Measurements from ENCODE around the gene SMARCA2. TPM values are rescaled to one million over a fixed set of nuclear protein-coding genes. Genes with fewer than 3 reads are reported as not detected.
A peak's percentile ranks its signal among the peaks of the same experiment; 100 is the strongest.

Gene SMARCA2
- total RNA-seq, 1 experiment from 2014 or later: 55.3 TPM

DNA sequence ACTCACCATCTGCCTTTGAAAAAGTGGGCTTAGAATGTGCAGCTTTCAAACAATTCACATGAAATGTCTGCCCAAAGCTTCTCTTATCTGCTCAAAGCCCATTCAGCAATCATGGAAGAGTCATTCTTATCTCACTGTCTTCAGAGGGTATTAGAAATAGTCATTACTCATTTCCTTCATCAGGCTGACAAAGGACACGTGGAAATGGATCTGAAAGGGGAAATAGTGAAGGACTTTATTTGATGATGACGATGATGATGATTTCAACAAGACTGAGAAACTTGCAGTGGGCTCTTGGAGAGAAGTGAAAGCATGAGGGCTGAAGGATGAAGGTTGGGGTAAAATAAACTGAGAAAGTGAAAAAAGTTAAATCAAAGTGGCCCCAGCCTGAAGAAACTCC lies 194.3 kb downstream of the SMARCA2 start:
- DNase-seq (ENCODE audit: low spot score): peak; percentile 5

DNA sequence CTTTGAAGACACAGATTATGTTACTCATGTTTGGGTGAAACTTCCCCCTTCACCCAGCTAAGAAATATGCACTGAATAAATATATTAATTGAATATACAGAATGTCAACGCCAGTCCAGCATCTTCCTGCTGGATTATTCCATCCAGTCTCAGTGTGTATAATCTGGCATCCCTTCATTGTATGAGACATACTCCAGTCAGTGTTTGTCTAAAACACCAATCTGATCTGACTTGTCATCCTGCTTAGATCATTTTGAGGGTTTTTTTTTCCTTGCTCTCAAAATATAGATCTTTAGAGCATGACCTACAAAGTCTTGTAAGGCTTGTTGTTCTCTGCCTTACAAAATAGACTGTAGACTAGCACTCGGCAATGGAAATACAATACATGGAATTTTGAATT lies 195.1 kb downstream of the SMARCA2 start:
- no peak for DNase-seq (ENCODE audit: low spot score)

DNA sequence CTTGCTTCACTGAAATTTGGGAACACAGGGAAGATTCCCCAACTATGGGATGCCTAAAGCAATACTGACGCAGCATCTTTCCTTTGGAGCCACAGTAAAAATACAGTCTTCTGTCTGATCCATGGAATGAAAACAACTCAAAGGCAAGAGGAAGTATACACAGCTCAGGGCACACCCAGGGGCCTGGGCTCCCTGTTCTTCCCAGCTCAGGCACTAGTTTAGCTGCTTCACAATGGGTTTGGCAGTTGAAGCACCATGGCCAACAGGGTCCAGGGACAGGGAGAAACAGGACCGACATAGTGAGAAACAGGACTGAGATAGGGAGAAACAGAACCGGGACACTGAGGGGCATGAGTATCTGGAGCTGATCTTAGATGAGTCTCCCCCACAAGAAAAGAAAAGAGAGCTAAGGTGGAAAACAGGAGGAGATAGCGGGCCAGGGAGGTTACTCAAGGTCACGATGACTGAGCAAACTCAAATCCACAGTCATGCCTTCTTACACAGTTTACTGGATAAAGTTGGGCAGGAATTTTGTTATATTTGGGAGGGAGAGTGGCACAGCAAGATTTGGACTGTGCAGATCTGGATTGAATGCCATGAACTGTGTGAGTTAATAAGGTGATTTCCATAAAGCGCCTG lies 198.8 kb downstream of the SMARCA2 start:
- DNase-seq (ENCODE audit: low spot score): no peak

GRCh38 chr9:2214707-2215106 lies 199.6 kb downstream of the SMARCA2 start:
- no peak for DNase-seq (ENCODE audit: low spot score)

DNA sequence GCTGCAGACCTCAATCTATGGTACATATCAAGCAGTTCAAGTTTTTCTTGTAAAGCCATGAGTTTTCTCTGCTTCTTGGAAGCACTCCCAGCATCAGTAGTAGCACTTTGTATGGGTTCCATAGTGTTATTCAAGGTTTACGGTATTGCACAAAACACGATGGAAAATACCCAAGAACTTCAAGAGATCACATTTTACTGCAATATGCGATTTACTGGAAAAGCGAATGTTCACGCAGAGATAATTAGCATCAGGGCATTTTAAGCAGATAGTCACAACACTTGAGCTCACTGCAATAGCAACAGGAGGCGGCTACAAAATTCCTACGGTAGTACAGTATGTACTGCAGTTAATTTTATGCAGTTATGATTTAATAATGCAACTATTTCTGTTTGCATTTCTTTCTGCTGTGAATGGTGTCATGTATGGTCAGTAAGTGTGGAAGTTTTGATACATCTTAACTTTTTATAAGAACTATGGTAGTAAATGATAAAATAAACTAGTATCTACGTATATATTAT lies 200.8 kb downstream of the SMARCA2 start:
- no peak for DNase-seq (ENCODE audit: low spot score)

GRCh38 chr9:2216591-2216990 lies 201.4 kb downstream of the SMARCA2 start:
- DNase-seq (ENCODE audit: low spot score): peak; percentile 48

GRCh38 chr9:2217540-2217939 lies 202.4 kb downstream of the SMARCA2 start:
- no peak for DNase-seq (ENCODE audit: low spot score)

- no peak for DNase-seq (ENCODE audit: low spot score)
Observed at GRCh38 chr9:2220036-2220435, 204.9 kb downstream of the SMARCA2 start.

DNA sequence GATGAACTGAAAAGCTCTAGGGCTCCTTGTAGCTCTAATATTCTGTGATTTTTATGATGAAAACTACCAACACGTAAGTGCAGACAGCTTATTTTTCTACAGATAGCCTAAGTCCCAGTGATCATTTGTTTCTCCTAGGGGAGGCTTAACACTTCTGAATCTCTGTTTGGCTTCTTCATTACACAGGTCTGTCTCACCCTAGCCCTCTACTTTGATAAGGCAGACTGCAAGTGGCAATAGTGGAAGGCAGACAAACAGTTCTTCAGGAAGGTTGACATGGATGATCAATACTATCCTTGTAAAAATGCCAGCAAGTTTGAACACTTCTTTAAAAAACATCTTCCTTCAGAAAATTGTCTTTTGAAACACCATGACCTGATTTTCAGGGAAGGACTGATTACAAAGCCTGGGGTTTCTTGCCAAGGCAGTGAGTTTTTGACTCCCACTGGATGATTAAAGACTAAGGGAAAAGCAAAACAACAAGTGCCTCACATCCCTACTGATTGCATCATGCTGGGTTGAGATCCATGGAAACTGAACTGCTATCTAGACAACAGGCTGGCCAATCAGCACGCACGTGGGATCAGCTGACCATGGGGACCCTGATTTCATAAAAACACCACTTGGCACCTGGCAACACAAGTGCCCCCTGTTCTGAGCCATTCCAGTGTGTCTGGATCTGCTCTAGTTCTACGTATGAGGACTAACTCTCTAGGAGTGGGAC lies 212.2 kb downstream of the SMARCA2 start:
- DNase-seq (ENCODE audit: low spot score): no peak

DNA sequence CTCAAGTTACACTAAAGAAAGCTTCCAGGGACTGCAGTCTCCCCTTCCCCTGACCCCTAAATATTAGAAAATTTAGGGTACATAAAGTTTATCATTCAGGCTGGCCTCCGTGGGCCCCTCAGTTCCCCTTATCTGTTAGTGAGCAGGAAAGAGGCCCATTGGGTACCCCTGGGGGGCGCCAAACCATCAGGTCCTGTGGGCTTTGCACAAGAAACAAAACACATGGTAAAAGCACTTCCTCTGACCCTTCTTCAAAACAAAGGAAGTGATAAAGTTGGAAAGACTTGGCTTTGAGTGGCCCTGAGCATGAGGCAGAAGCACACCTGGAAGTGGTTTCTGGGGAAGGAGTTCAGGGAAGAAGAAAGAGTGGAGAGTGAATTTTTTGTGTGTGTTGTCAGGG lies 213.0 kb downstream of the SMARCA2 start:
- peak; percentile 22 for DNase-seq (ENCODE audit: low spot score)

DNA sequence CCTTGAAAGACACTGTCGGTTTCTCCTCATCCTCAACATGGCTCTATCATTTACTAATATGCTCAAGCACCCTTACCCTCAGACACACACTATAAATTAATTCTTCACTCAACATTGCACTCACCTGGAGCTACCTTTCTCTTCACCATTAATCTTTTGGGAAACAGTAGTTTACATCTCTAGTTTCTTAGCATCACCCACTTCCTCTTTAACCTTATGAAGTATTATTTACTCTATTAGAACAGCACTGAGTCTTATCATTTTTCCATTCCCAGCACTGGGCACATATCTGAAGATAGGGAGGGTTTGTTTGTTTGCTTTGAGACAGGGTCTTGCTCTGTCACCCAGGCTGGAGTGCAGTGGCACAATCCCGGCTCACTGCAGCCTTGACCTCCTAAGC lies 213.5 kb downstream of the SMARCA2 start:
- no peak for DNase-seq (ENCODE audit: low spot score)

- DNase-seq (ENCODE audit: low spot score): no peak
Observed at GRCh38 chr9:2229109-2229721, 214.1 kb downstream of the SMARCA2 start.

DNA sequence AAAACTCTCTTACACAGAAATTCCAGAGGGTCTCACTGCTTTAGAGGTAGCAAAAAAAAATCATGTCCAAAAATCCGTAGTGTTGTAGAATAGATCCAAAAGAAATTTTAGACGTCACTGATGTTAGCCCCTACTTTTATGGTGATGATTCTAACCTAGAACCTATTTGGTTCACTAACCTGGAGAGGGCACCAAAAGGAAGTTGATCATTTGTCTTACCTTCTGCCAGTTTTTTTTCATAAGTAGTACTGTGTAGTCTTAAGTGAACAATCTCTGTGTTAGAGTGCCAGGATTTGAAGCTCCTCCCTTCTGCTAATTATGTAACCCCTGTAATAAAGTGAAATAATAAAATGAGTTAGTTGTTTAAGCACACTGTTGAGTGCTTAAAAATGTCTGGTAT lies 215.2 kb downstream of the SMARCA2 start:
- no peak for DNase-seq (ENCODE audit: low spot score)

DNA sequence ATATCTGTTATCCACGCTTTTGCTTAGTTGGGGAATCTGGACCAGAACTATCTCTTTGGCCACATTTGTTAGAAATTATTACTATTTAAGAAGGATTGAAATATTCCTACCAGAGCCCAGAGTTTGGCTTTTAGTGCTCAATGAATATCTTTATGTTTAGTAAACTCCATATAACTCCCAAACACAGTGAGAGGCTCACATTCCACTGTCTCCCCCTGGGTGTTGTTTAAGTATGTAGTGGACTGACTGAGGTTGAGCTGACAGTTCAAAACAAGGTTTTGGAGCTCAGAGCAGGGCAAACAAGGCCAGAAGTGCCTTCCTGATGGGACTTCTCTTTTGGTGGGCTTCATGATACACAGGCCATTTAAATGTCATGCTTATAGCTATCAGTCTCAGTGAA lies 216.0 kb downstream of the SMARCA2 start:
- no peak for DNase-seq (ENCODE audit: low spot score)

GRCh38 chr9:2231829-2232228 lies 216.7 kb downstream of the SMARCA2 start:
- no peak for DNase-seq (ENCODE audit: low spot score)

- no peak for DNase-seq (ENCODE audit: low spot score)
Observed at GRCh38 chr9:2233274-2233673, 218.1 kb downstream of the SMARCA2 start.

DNA sequence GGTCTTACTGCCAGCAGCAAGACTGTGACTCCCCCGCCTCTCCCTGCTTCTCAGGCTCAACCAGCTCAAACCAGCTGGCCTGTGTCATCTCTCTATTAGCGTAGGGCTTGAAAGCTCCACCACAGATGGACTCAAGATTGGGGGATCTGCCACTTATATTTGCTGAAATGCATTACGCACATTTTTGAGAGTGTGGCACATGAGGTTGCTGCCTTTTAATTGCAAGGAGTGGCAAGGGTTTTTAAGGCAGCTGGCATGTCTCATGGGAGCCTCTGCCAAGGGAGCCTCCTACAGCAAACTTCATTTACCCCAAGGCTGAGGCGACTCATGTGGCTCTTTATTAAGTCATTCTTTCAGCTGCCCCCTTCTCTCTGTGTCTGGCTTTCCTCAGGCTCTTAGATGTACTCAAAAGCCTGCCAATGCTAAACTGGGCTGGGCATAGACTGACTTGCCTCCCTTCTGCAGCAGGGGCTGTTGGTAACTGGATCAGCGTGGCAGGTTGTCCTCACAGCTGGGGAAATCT lies 219.3 kb downstream of the SMARCA2 start:
- no peak for DNase-seq (ENCODE audit: low spot score)

- no peak for DNase-seq (ENCODE audit: low spot score)
Observed at GRCh38 chr9:2235623-2236022, 220.5 kb downstream of the SMARCA2 start.

DNA sequence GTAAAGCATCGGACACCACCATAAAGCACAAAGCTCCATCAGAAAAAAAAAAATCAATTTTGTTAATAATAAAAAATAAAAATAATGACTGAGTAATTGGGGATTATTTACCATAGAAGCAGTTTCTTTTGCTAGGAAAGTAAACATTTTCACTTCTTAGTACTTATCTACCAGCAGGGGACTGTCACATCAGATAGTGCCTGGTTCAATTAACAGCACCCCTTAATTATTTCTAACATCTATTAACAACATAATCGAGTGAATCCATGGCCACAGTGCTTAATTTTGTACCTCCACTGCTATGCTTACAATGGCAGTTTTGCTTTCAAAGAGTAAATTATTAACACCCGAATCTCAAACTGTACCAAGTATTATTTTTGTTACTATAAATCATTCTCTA lies 221.7 kb downstream of the SMARCA2 start:
- no peak for DNase-seq (ENCODE audit: low spot score)

GRCh38 chr9:2241461-2241835 lies 226.3 kb downstream of the SMARCA2 start:
- DNase-seq (ENCODE audit: low spot score): no peak

DNA sequence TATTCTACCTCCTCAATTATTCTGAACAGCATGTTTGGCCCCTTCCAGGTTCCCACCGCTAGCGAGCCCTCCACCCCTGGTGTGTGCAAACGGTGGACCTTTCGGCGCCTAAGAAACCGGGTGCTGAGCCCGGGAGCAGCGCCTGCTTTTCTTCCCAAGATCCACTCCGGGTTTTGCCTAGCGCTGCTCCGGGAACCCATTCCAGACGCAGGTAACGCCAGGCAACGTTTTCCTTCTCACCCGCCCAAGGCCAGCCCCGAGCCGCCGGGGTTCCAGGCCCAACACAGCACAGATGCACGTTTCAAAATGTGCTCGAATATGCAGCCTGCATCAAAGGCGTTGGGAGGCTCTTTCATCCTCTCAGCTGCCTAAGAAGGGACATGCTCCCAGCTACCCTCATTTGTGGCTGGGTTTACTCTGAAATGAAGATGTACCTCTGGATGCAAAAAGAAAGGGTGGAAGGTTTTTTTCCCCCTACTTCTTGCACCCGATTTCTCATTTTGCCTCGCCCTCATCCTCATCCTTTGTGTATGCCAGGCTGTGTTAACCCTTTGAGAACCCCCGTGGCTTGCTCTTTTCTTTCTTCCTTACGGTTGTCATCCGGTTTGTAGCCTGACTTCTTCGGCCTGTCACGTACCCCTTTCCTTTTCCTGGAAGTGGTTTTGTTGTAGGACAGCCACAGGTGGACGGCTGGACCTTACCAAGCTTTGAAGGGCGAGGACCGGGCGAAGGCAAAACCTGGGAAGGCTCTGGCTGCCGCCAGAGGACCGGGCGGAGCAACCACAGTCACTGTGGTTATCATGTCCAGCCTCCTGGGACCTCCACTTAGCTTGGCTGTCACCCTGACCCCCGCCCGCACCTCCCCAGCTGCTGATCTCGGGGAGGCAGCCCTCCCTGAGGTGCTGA lies 226.9 kb downstream of the SMARCA2 start:
- DNase-seq (ENCODE audit: low spot score): peak; percentile 57

- no peak for DNase-seq (ENCODE audit: low spot score)
Observed at GRCh38 chr9:2242831-2243330, 227.7 kb downstream of the SMARCA2 start.

Data from A172 (cell line).